Kidney (tissue), 14 donors: Measurements from ENCODE around the gene MAT2B. TPM values are rescaled to one million over a fixed set of nuclear protein-coding genes. Genes with fewer than 3 reads are reported as not detected.
A peak's percentile ranks its signal among the peaks of the same experiment; 100 is the strongest.

ENCODE experiments used
- DNase-seq, 5 donors: peaks; one replicate each; pipeline ENCODE4 v3.0.0-alpha.2; 2013 to 2020
- FAIRE-seq: peaks from 2 replicates; lab custom pipeline; 2012; peaks lifted over from hg19 to GRCh38; lab: Jason Lieb, UNC
- H3K27ac ChIP-seq, 2 donors: one replicate each; pipeline ENCODE4 v1.7.0; 2013; ENCODE audit warnings: low read depth in 2 of 2, low read length in 2 of 2, inconsistent platforms in 1 of 2
- H3K27me3 ChIP-seq: one replicate; pipeline ENCODE4 v1.7.1; 2013; ENCODE audit warnings: low read length, inconsistent platforms; ENCODE audit not compliant: control insufficient read depth, insufficient read depth
- H3K36me3 ChIP-seq, 3 donors: one replicate each; pipeline versions ENCODE4 v1.7.0 to v1.7.1; 2013; ENCODE audit warnings: low read length in 3 of 3, control low read depth in 1 of 3, inconsistent platforms in 1 of 3; ENCODE audit not compliant: insufficient read depth in 3 of 3, control insufficient read depth in 2 of 3
- H3K4me1 ChIP-seq, 3 donors: one replicate each; pipeline versions ENCODE4 v1.7.0 to v1.7.1; 2013; ENCODE audit warnings: low read length in 3 of 3, inconsistent platforms in 1 of 3, low read depth in 1 of 3; ENCODE audit not compliant: control insufficient read depth in 2 of 3, insufficient read depth in 2 of 3
- H3K4me3 ChIP-seq, 3 donors: one replicate each; pipeline versions ENCODE4 v1.7.0 to v1.8.1; 2013; ENCODE audit warnings: low read length in 3 of 3, control low read depth in 1 of 3, inconsistent platforms in 1 of 3
- H3K9ac ChIP-seq, 3 donors: one replicate each; pipeline versions ENCODE4 v1.7.0 to v1.7.1; 2013; ENCODE audit warnings: low read length in 3 of 3, control low read depth in 1 of 3, inconsistent platforms in 1 of 3
- H3K9me3 ChIP-seq, 3 donors: one replicate each; pipeline versions ENCODE4 v1.7.0 to v1.7.1; 2013; ENCODE audit warnings: low read length in 3 of 3, control low read depth in 1 of 3, inconsistent platforms in 1 of 3; ENCODE audit not compliant: control insufficient read depth in 2 of 3, insufficient read depth in 1 of 3
- CTCF ChIP-seq: IDR thresholded peaks from 3 replicates; pipeline ENCODE4 v1.5.1; 2012; ENCODE audit warnings: mild to moderate bottlenecking, moderate library complexity, borderline replicate concordance; ENCODE audit not compliant: insufficient read depth; ENCODE audit errors: extremely low read depth
- intact Hi-C: fragments of 100-400 bp; cut with DNase I; formaldehyde crosslinking; loops from one replicate; pipeline ENCODE4 v1.11.1; 2022
- polyA plus RNA-seq: library from polyadenylated mRNA; stranded (reverse); fragments of 350-450 nt; fragmentation: Illumina TruSeq; extraction: RNeasy Lipid Tissue Mini Kit (QIAGEN cat#74804); gene quantifications from one replicate; pipeline ENCODE4 v1.2.3, GENCODE V29; 2014; ENCODE audit warnings: low read depth, low replicate concordance; ENCODE audit not compliant: insufficient read depth
- total RNA-seq: library from RNA; stranded (reverse); fragmentation: NEBNext Ultra II Directional; extraction: Animal tissue kit (Norgen Biotek cat#: 25700); gene quantifications from one replicate; pipeline ENCODE4 v1.2.1, GENCODE V29; 2021
- donor health status: control.
- donor health status: control.
- donor health status: control.
- donor health status: control.
- donor health status: control.
- donor health status: DM: yes; HTN: yes; CAD: no.
- donor health status: Normal renal cell carcinoma (clear cell type).

Gene MAT2B
- total and polyA plus RNA-seq, 2 donors from 2014 or later, result 80.9 to 84.4 TPM

GRCh38 chr5:163456840-163457239, 48.6 kb upstream of the MAT2B start:
- H3K4me3 ChIP-seq, result no peak overlapping the region
- FAIRE-seq, result no peak
- no peak for TF ChIP-seq CTCF
- H3K27ac ChIP-seq, result no peak overlapping the region
- peaks cover 0 to 5% (median 1%) of the 10 kb centered on the region in 3 donors for H3K4me1 ChIP-seq
- no peaks in the 10 kb centered on the region for H3K27me3 ChIP-seq
- intact Hi-C loops, result no loop called here
- no peak for DNase-seq
- no peak overlapping the region for H3K9ac ChIP-seq
- peaks cover 2 to 3% (median 3%) of the 10 kb centered on the region in 3 donors for H3K36me3 ChIP-seq
- no peaks in the 10 kb centered on the region for H3K9me3 ChIP-seq

- H3K4me3 ChIP-seq, result peak overlapping the region; percentile 96 to 100 (median 100)
- H3K27ac ChIP-seq, result peak overlapping the region in 1 of 2 donors; percentile 100
- H3K27me3 ChIP-seq, result no peaks in the 10 kb centered on the region
- no peak for DNase-seq
- H3K9ac ChIP-seq, result peak overlapping the region; percentile 24 to 100 (median 83)
- H3K9me3 ChIP-seq, result no peaks in the 10 kb centered on the region
- no peak for FAIRE-seq
- H3K36me3 ChIP-seq, result peaks cover 0 to 3% (median 2%) of the 10 kb centered on the region in 3 donors
- TF ChIP-seq CTCF, result no peak
- intact Hi-C loops, result no loop called here
- peaks cover 0 to 5% (median 4%) of the 10 kb centered on the region in 3 donors for H3K4me1 ChIP-seq
These were observed 46.5 kb upstream of the MAT2B start for GRCh38 chr5:163458778-163459385.

GRCh38 chr5:163459462-163459818, 46.0 kb upstream of the MAT2B start:
- intact Hi-C loops, result no loop called here
- Histone ChIP-seq H3K27me3 (no peaks in the 10 kb centered on the region), H3K9me3 (no peaks in the 10 kb centered on the region), H3K9ac (peak overlapping the region; percentile 24 to 100 (median 83)), H3K27ac (peak overlapping the region; percentile 98 to 100), H3K4me1 (peaks cover 0 to 5% (median 4%) of the 10 kb centered on the region in 3 donors), H3K36me3 (peaks cover 0 to 3% (median 2%) of the 10 kb centered on the region in 3 donors), H3K4me3 (peak overlapping the region; percentile 96 to 100 (median 100))
- DNase-seq (no peak), FAIRE-seq (no peak)
- TF ChIP-seq CTCF, result no peak
